Sigmoid colon (tissue), 7 donors: ENCODE results near the gene UBE2Q1. TPM values are rescaled to one million over a fixed set of nuclear protein-coding genes. Genes with fewer than 3 reads are reported as not detected.

Experiments
- DNase-seq: peaks from one replicate; pipeline ENCODE4 v3.0.0-alpha.2; 2019
- H3K27ac ChIP-seq, 4 donors: fragments of 200-600 bp; sonication (generic); one replicate each; pipeline ENCODE4 v1.5.1; 2016 to 2019; ENCODE audit warnings: mild to moderate bottlenecking in 1 of 4
- H3K27me3 ChIP-seq, 3 donors: fragments of 200-600 bp; sonication (generic); one replicate each; pipeline ENCODE4 v1.5.1; 2019; ENCODE audit warnings: mild to moderate bottlenecking in 1 of 3
- H3K36me3 ChIP-seq, 4 donors: fragments of 200-600 bp; sonication (generic); one replicate each; pipeline ENCODE4 v1.5.1; 2016 to 2019
- H3K4me1 ChIP-seq, 4 donors: fragments of 200-600 bp; sonication (generic); one replicate each; pipeline ENCODE4 v1.5.1; 2017 to 2019
- H3K4me3 ChIP-seq, 4 donors: fragments of 200-600 bp; sonication (generic); one replicate each; pipeline ENCODE4 v1.5.1; 2017 to 2019; ENCODE audit warnings: mild to moderate bottlenecking in 2 of 4, moderate library complexity in 1 of 4
- H3K9me3 ChIP-seq, 4 donors: fragments of 200-600 bp in 3 of 4; sonication (generic) in 3 of 4; one replicate each; pipeline versions ENCODE4 v1.5.1 to v1.6.1; 2013 to 2019
- EP300 ChIP-seq, 4 donors: sonication (generic); formaldehyde crosslinking; IDR thresholded peaks; one replicate each; pipeline ENCODE4 v1.6.1; 2017; ENCODE audit warnings: antibody characterized with exemption in 4 of 4
- POLR2A ChIP-seq, 2 donors: fragments of 450-650 bp; IDR thresholded peaks; one replicate each; pipeline ENCODE4 v1.6.1; 2016; ENCODE audit warnings: antibody characterized with exemption in 2 of 2, mild to moderate bottlenecking in 2 of 2, moderate library complexity in 2 of 2
- POLR2AphosphoS5 ChIP-seq, 4 donors: sonication (generic); formaldehyde crosslinking; IDR thresholded peaks; one replicate each; pipeline ENCODE4 v1.6.1; 2017; ENCODE audit warnings: antibody characterized with exemption in 4 of 4
- whole genome bisulfite sequencing, 2 donors: extraction: QIAGEN DNeasy Blood & Tissue Kit; methylation state at CpG; one replicate each; pipeline ENCODE4 v1.1.7; 2013; 5-methylcytosine and 5-hydroxymethylcytosine counted together
- intact Hi-C: fragments of 100-400 bp; cut with DNase I; formaldehyde crosslinking; loops from one replicate; pipeline ENCODE4 v1.15.1; 2023
- polyA plus RNA-seq, 3 donors: library from polyadenylated mRNA; stranded (reverse); fragments of 200-250 nt; gene quantifications; one replicate each; pipeline ENCODE4 v1.2.3, GENCODE V29; 2013
- total RNA-seq, 4 donors: library from RNA; depleted of rRNA; stranded (reverse); fragments of >200 nt; gene quantifications; one replicate each; pipeline ENCODE4 v1.1.0, GENCODE V29; 2016
- TF ChIP-seq, protein P1 (sequence below), 4 experiments: fragments of 450-650 bp in 3 of 4; fragments of 200-600 bp in 1 of 4; IDR thresholded peaks; one replicate each; pipeline ENCODE4 v1.5.1; 2016 to 2019; ENCODE audit warnings: antibody characterized with exemption in 4 of 4, mild to moderate bottlenecking in 3 of 4, moderate library complexity in 2 of 4
- donor health status: healthy with polysubstance abuse.
- donor health status: Bipolar disorder and iron deficiency.
- donor health status: healthy.

The UBE2Q1 gene
- total and polyA plus RNA-seq, 7 donors = 15.1 to 40.7 (median 18.9) TPM

- H3K36me3 ChIP-seq = peaks cover 0 to 37% (median 18%) of the 10 kb centered on the region in 4 donors
- no peak overlapping the region for H3K27ac ChIP-seq
- no peaks in the 10 kb centered on the region for H3K27me3 ChIP-seq
- 56 to 77% methylated on average over 2 of the region's 2 CpGs for WGBS, 2 donors
- no peak overlapping the region for H3K4me3 ChIP-seq
- intact Hi-C loops = no loop called here
- DNase-seq = no peak
- no peak for TF ChIP-seq EP300 (IDR thresholded peaks at IDR 0.05)
- TF ChIP-seq POLR2A (IDR thresholded peaks at IDR 0.05) = no peak
- TF ChIP-seq, protein P1, sequence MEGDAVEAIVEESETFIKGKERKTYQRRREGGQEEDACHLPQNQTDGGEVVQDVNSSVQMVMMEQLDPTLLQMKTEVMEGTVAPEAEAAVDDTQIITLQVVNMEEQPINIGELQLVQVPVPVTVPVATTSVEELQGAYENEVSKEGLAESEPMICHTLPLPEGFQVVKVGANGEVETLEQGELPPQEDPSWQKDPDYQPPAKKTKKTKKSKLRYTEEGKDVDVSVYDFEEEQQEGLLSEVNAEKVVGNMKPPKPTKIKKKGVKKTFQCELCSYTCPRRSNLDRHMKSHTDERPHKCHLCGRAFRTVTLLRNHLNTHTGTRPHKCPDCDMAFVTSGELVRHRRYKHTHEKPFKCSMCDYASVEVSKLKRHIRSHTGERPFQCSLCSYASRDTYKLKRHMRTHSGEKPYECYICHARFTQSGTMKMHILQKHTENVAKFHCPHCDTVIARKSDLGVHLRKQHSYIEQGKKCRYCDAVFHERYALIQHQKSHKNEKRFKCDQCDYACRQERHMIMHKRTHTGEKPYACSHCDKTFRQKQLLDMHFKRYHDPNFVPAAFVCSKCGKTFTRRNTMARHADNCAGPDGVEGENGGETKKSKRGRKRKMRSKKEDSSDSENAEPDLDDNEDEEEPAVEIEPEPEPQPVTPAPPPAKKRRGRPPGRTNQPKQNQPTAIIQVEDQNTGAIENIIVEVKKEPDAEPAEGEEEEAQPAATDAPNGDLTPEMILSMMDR (IDR thresholded peaks at IDR 0.05) = no peak
- TF ChIP-seq POLR2AphosphoS5 (IDR thresholded peaks at IDR 0.05) = no peak
- no peaks in the 10 kb centered on the region for H3K9me3 ChIP-seq
- peaks cover 0 to 71% (median 63%) of the 10 kb centered on the region in 4 donors for H3K4me1 ChIP-seq
Observed at GRCh38 chr1:154603317-154603716, 44.9 kb upstream of the UBE2Q1 start.

DNA sequence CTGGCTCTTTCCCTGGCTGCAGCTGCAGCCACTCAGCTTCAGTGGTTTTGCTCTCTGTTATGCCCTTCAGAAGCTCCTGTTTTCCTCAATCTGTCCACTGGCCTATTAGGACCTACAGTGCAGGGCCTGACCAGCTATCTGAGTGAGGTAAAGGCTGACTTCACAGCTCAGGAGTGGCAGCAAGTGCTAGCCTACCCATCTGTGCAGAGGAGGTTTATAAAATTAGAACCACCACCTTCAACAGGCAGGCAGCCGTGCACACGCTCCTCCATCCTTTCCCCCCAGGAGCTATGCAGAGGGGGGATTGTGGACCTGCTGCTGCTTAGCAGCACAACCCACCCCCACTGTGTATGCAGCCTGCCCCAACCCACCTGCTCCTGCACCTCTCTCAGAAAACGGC is 41.2 kb upstream of the UBE2Q1 start:
- Histone ChIP-seq H3K4me3 (no peak overlapping the region), H3K4me1 (peaks cover 0 to 46% (median 36%) of the 10 kb centered on the region in 4 donors), H3K27ac (peak overlapping the region in 2 of 4 donors; percentile 27 to 39), H3K36me3 (peaks cover 25 to 74% (median 52%) of the 10 kb centered on the region in 4 donors), H3K27me3 (no peaks in the 10 kb centered on the region), H3K9me3 (no peaks in the 10 kb centered on the region)
- no peak for DNase-seq
- TF ChIP-seq EP300 (IDR thresholded peaks at IDR 0.05) = no peak
- TF ChIP-seq, protein P1 (IDR thresholded peaks at IDR 0.05) = no peak
- no peak for TF ChIP-seq POLR2AphosphoS5 (IDR thresholded peaks at IDR 0.05)
- TF ChIP-seq POLR2A (IDR thresholded peaks at IDR 0.05) = no peak
- intact Hi-C loops = no loop called here
- 80 to 81% methylated on average over 3 of the region's 3 CpGs for WGBS, 2 donors

DNA sequence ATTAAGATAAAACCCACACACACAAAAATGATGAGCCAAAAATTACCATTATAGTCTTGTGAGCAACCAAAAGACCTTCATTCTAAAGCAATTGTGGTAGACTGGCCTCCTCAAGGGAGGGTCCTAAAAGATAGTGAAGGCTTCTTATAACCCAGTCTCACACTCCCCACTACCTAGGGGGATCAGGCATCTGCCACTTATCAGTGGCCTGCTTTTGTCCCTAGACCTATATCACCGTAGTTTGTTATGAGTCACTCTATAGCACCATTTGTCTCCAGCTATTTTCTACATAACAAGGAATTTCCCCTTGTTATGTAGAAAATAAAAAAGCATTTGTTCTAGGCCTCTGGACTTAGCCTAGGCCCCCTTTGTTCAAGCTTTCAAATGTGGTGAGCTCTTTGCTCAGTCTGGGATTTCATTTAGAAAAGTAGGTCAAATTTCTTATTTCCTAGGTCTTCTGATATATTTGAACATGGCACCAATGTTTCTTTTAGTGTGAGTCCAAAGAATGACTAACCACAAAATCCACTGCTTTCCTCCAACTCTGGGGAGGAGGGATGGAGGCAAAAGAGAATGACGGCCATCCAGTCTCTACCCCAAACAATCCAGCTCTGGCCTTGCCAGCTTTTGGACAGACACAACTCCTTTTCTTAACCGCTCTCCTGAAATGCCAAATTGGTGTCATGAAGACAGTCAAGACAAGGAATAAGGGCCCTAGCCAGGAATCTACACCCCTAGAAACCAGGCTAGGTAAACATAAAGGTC is 40.6 kb upstream of the UBE2Q1 start:
- H3K36me3 ChIP-seq = peaks cover 25 to 80% (median 56%) of the 10 kb centered on the region in 4 donors
- TF ChIP-seq EP300 (IDR thresholded peaks at IDR 0.05) = no peak
- TF ChIP-seq POLR2AphosphoS5 (IDR thresholded peaks at IDR 0.05) = no peak
- no peak for TF ChIP-seq POLR2A (IDR thresholded peaks at IDR 0.05)
- TF ChIP-seq, protein P1 (IDR thresholded peaks at IDR 0.05) = no peak
- no peak overlapping the region for H3K4me3 ChIP-seq
- no peak for DNase-seq
- H3K4me1 ChIP-seq = peaks cover 0 to 40% (median 33%) of the 10 kb centered on the region in 4 donors
- WGBS, 2 donors = 84% methylated on average over 3 of the region's 3 CpGs
- intact Hi-C loops = no loop called here
- H3K27ac ChIP-seq = peak overlapping the region in 2 of 4 donors; percentile 27 to 39
- no peaks in the 10 kb centered on the region for H3K9me3 ChIP-seq
- no peaks in the 10 kb centered on the region for H3K27me3 ChIP-seq

- H3K27ac ChIP-seq = no peak overlapping the region
- 92 to 96% methylated on average over 1 of the region's 1 CpG for WGBS, 2 donors
- intact Hi-C loops = no loop called here
- peaks cover 0 to 18% (median 15%) of the 10 kb centered on the region in 4 donors for H3K4me1 ChIP-seq
- H3K27me3 ChIP-seq = no peaks in the 10 kb centered on the region
- no peaks in the 10 kb centered on the region for H3K9me3 ChIP-seq
- H3K4me3 ChIP-seq = no peak overlapping the region
- H3K36me3 ChIP-seq = peaks cover 26 to 95% (median 74%) of the 10 kb centered on the region in 4 donors
- no peak for DNase-seq
- TF ChIP-seq, protein P1 (IDR thresholded peaks at IDR 0.05) = no peak
- no peak for TF ChIP-seq POLR2A (IDR thresholded peaks at IDR 0.05)
Observed at GRCh38 chr1:154595621-154596020, 37.2 kb upstream of the UBE2Q1 start.
